Prostate gland (tissue), 2 donors: ENCODE data around the gene MAGI3.

Experiments
- CTCF ChIP-seq, 4 experiments: fragments of 200-600 bp in 2 of 4; fragments of 450-650 bp in 2 of 4; sonication (generic) in 2 of 4; IDR thresholded peaks; 1 replicate in 3 of 4; 2 replicates in 1 of 4; pipeline ENCODE4 v1.5.1; 2016 to 2019; ENCODE audit warnings: antibody characterized with exemption in 4 of 4, mild to moderate bottlenecking in 2 of 4, moderate library complexity in 2 of 4
- POLR2A ChIP-seq: fragments of 450-650 bp; IDR thresholded peaks from one replicate; pipeline ENCODE4 v1.6.1; 2016; ENCODE audit warnings: antibody characterized with exemption, mild to moderate bottlenecking

DNA sequence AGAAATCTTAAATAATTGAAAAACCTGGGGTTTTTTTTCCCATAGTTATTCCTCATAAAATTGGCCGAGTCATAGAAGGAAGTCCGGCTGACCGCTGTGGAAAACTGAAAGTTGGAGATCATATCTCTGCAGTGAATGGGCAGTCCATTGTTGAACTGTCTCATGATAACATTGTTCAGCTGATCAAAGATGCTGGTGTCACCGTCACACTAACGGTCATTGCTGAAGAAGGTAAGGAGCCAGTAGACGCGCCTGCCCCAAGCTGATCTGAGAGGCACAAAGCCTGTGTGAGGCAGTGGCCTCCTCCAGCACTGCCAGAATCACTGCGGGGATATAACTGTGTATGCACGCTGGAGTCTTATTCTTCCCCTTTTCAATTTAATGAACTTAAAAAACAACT lies 268.7 kb downstream of the MAGI3 start:
- TF ChIP-seq CTCF (IDR thresholded peaks at IDR 0.05) (no peak), POLR2A (no peak)
